ENCODE results near the gene KAT14.
"Not testable (repeated sequence)": the region's sequence is repeated elsewhere in the genome, so short reads cannot be mapped to it uniquely, and the experiment has no call there.

KAT14 gene

GRCh38 chr20:18137412-18138265 is at the start of gene KAT14, which contains the start of gene PET117:
TSS of gene KAT14 (plus strand) at chr20:18137863. CDS start at chr20:18142661, 4,798 bp downstream.
TSS of gene PET117 (plus strand) at chr20:18137863. CDS start at chr20:18137956, 93 bp downstream.
- peaks cover 13% of the 10 kb centered on the region for H3K36me3 ChIP-seq (ENCODE audit: insufficient read depth, low read length)
- H3K4me1 ChIP-seq (ENCODE audit: insufficient read depth, low read length): peaks cover 22% of the 10 kb centered on the region
- peaks cover 4% of the 10 kb centered on the region for H3K27me3 ChIP-seq (ENCODE audit: insufficient read depth, low read length, poor library complexity)
- TF ChIP-seq, protein P1, sequence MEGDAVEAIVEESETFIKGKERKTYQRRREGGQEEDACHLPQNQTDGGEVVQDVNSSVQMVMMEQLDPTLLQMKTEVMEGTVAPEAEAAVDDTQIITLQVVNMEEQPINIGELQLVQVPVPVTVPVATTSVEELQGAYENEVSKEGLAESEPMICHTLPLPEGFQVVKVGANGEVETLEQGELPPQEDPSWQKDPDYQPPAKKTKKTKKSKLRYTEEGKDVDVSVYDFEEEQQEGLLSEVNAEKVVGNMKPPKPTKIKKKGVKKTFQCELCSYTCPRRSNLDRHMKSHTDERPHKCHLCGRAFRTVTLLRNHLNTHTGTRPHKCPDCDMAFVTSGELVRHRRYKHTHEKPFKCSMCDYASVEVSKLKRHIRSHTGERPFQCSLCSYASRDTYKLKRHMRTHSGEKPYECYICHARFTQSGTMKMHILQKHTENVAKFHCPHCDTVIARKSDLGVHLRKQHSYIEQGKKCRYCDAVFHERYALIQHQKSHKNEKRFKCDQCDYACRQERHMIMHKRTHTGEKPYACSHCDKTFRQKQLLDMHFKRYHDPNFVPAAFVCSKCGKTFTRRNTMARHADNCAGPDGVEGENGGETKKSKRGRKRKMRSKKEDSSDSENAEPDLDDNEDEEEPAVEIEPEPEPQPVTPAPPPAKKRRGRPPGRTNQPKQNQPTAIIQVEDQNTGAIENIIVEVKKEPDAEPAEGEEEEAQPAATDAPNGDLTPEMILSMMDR (IDR thresholded peaks at IDR 0.05; ENCODE audit: borderline replicate concordance, extremely low read depth, low read length, poor library complexity, severe bottlenecking): peak; percentile 2
- no peak for TF ChIP-seq EZH2 (IDR thresholded peaks at IDR 0.05; ENCODE audit: borderline replicate concordance, low read depth, low read length, severe bottlenecking)
- peak; percentile 94 for DNase-seq
- no peaks in the 10 kb centered on the region for H3K9me3 ChIP-seq (ENCODE audit: insufficient read depth, low read length, severe bottlenecking)
- H4K20me1 ChIP-seq (ENCODE audit: insufficient read depth, low read length): peaks cover 7% of the 10 kb centered on the region; the same call in 1 of the 2 replicates
- H3K4me2 ChIP-seq (ENCODE audit: insufficient read depth, low read length): peak within 1 kb of the TSS; percentile 72
- ATAC-seq (ENCODE audit: insufficient read depth, low read depth): peak; percentile 91
- H3K27ac ChIP-seq (ENCODE audit: low read length): peak within 1 kb of the TSS; percentile 87
- H2AFZ ChIP-seq (ENCODE audit: low read depth, low read length): peak within 1 kb of the TSS; percentile 91
- H3K79me2 ChIP-seq (ENCODE audit: insufficient read depth, low read length): peaks cover 44% of the 10 kb centered on the region
- peak within 1 kb of the TSS; percentile 52 to 76 for H3K4me3 ChIP-seq (ENCODE audit: low read depth in 1 of 2, low read length in 2 of 2)
- peak within 1 kb of the TSS; percentile 88 for H3K9ac ChIP-seq (ENCODE audit: low read depth, low read length)

DNA sequence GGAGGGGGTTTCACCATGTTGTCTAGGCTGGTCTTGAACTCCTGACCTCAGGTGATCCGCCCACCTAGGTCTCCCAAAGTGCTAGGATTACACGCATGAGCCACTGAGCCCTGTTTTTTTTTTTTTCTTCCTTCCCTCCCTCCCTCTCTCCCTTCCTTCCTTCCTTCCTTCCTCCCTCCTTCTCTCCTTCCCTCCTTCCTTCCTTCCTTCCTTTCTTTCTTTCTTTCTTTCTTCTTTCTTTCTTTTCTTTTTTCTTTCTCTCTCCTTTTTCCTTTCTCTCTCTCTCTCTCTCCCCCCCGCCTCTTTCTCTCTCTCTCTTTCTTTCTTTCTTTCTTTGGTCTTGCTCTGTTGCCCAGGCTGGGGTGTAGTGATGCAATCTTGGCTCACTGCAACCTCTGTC is 49.4 kb upstream of the KAT14 start:
- DNase-seq; H2AFZ ChIP-seq (ENCODE audit: low read depth, low read length); H3K9me3 ChIP-seq (ENCODE audit: insufficient read depth, low read length, severe bottlenecking); H3K27ac ChIP-seq (ENCODE audit: low read length); ATAC-seq (ENCODE audit: insufficient read depth, low read depth); H3K4me1 ChIP-seq (ENCODE audit: insufficient read depth, low read length); H3K4me2 ChIP-seq (ENCODE audit: insufficient read depth, low read length); H3K4me3 ChIP-seq (ENCODE audit: low read depth in 1 of 2, low read length in 2 of 2); H3K79me2 ChIP-seq (ENCODE audit: insufficient read depth, low read length); H3K9ac ChIP-seq (ENCODE audit: low read depth, low read length); H3K36me3 ChIP-seq (ENCODE audit: insufficient read depth, low read length); H4K20me1 ChIP-seq (ENCODE audit: insufficient read depth, low read length): not testable (repeated sequence)
- peaks cover 13% of the 10 kb centered on the region for H3K27me3 ChIP-seq (ENCODE audit: insufficient read depth, low read length, poor library complexity)

- H3K36me3 ChIP-seq (ENCODE audit: insufficient read depth, low read length); DNase-seq; H2AFZ ChIP-seq (ENCODE audit: low read depth, low read length); H3K4me2 ChIP-seq (ENCODE audit: insufficient read depth, low read length); H3K27ac ChIP-seq (ENCODE audit: low read length); H3K4me1 ChIP-seq (ENCODE audit: insufficient read depth, low read length); H3K9me3 ChIP-seq (ENCODE audit: insufficient read depth, low read length, severe bottlenecking); H3K9ac ChIP-seq (ENCODE audit: low read depth, low read length); H3K79me2 ChIP-seq (ENCODE audit: insufficient read depth, low read length); ATAC-seq (ENCODE audit: insufficient read depth, low read depth); H4K20me1 ChIP-seq (ENCODE audit: insufficient read depth, low read length); H3K4me3 ChIP-seq (ENCODE audit: low read depth in 1 of 2, low read length in 2 of 2): not testable (repeated sequence)
- H3K27me3 ChIP-seq (ENCODE audit: insufficient read depth, low read length, poor library complexity): peaks cover 15% of the 10 kb centered on the region
These were observed 48.8 kb upstream of the KAT14 start for GRCh38 chr20:18088841-18089240.

- no peak overlapping the region for H3K4me2 ChIP-seq (ENCODE audit: insufficient read depth, low read length)
These were observed 47.6 kb upstream of the KAT14 start for GRCh38 chr20:18090044-18090443.

More at GRCh38 chr20:18090044-18090443, 47.6 kb upstream of the KAT14 start:
- no peaks in the 10 kb centered on the region for H3K9me3 ChIP-seq (ENCODE audit: insufficient read depth, low read length, severe bottlenecking)
- H3K79me2 ChIP-seq (ENCODE audit: insufficient read depth, low read length): no peaks in the 10 kb centered on the region
- 0 out of 2 replicates have a peak, but pooled peaks cover 3% of the 10 kb centered on the region for H4K20me1 ChIP-seq (ENCODE audit: insufficient read depth, low read length)
- H3K36me3 ChIP-seq (ENCODE audit: insufficient read depth, low read length): no peaks in the 10 kb centered on the region
- TF ChIP-seq, protein P1 (IDR thresholded peaks at IDR 0.05; ENCODE audit: borderline replicate concordance, extremely low read depth, low read length, poor library complexity, severe bottlenecking): no peak
- no peak for TF ChIP-seq EZH2 (IDR thresholded peaks at IDR 0.05; ENCODE audit: borderline replicate concordance, low read depth, low read length, severe bottlenecking)
- no peak for ATAC-seq (ENCODE audit: insufficient read depth, low read depth)
- no peak overlapping the region for H3K9ac ChIP-seq (ENCODE audit: low read depth, low read length)
- H3K27me3 ChIP-seq (ENCODE audit: insufficient read depth, low read length, poor library complexity): peaks cover 22% of the 10 kb centered on the region
- H3K4me1 ChIP-seq (ENCODE audit: insufficient read depth, low read length): no peaks in the 10 kb centered on the region
- H3K27ac ChIP-seq (ENCODE audit: low read length): no peak overlapping the region
- no peak overlapping the region for H2AFZ ChIP-seq (ENCODE audit: low read depth, low read length)
- no peak overlapping the region for H3K4me3 ChIP-seq (ENCODE audit: low read depth in 1 of 2, low read length in 2 of 2)
- DNase-seq: no peak

Data from DND-41 (cell line).